Esophagus squamous epithelium (tissue), 4 donors: Measurements from ENCODE around the gene OGFOD2.

Source experiments
- CTCF ChIP-seq, 6 experiments: fragments of 450-650 bp in 4 of 6; fragments of 200-600 bp in 2 of 6; sonication (generic) in 2 of 6; IDR thresholded peaks; one replicate each; pipeline ENCODE4 v1.5.1; 2016 to 2019; ENCODE audit warnings: antibody characterized with exemption in 6 of 6, mild to moderate bottlenecking in 4 of 6, moderate library complexity in 4 of 6
- POLR2A ChIP-seq, 4 donors: fragments of 450-650 bp; IDR thresholded peaks; one replicate each; pipeline ENCODE4 v1.6.1; 2017; ENCODE audit warnings: antibody characterized with exemption in 4 of 4, mild to moderate bottlenecking in 4 of 4, moderate library complexity in 3 of 4

DNA sequence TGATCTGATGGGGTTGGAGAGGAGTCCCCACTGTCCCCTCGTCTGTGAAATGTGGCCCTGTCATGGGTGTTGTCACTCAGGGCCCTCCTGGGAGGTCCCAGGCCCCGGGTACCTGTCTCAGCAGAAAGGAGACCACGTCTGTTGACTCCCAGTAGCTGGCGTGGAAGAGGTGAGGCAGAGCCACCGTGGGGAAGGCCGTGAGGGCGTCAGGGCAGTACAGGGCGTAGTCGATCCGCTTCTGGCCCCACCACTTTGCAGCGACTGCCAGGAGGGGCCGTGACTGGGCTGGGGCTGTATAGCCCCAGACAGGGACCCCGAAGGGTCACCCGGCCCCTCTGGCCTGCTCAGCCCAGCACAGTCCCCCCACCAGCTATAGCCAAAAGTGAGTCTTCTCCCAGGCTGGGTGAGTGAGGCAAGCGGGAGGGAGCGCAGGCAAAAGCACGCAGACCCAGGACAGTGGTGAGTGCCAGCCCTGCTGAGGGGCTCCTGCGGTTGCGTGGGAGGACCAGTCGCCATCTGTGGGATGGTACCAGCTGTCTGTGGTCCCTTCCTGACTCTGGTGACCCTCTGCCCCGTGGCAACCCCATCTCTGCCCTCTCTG lies 13.7 kb downstream of the OGFOD2 start:
- TF ChIP-seq CTCF (IDR thresholded peaks at IDR 0.05) (no peak), POLR2A (IDR thresholded peaks at IDR 0.05) (no peak)
